H9 (cell line): ENCODE data around the gene DIAPH2. TPM values are rescaled to one million over a fixed set of nuclear protein-coding genes. Genes with fewer than 3 reads are reported as not detected.
"Not testable (repeated sequence)": the region's sequence is repeated elsewhere in the genome, so short reads cannot be mapped to it uniquely, and the experiment has no call there.

Experiments
- DNase-seq: peaks from one replicate; pipeline ENCODE4 v3.0.0-alpha.2; 2017
- H2AFZ ChIP-seq: one replicate; pipeline ENCODE4 v1.6.1; 2013; ENCODE audit warnings: mild to moderate bottlenecking, low read length, control low read depth, moderate library complexity
- H2AK5ac ChIP-seq: 2 replicates; pipeline ENCODE4 v1.6.1; 2013; ENCODE audit warnings: low read length, control low read depth, mixed read lengths; ENCODE audit not compliant: insufficient read length
- H2BK120ac ChIP-seq: one replicate; pipeline ENCODE4 v1.6.1; 2013; ENCODE audit warnings: low read depth, mild to moderate bottlenecking, low read length, control low read depth, inconsistent platforms; ENCODE audit not compliant: poor library complexity, severe bottlenecking
- H2BK12ac ChIP-seq: 2 replicates; pipeline ENCODE4 v1.6.1; 2013; ENCODE audit warnings: low read length, control low read depth, mixed read lengths, low read depth; ENCODE audit not compliant: insufficient read length
- H2BK15ac ChIP-seq: 2 replicates; pipeline ENCODE4 v1.6.1; 2013; ENCODE audit warnings: low read depth, low read length, control low read depth
- H2BK20ac ChIP-seq: one replicate; pipeline ENCODE4 v1.6.1; 2013; ENCODE audit warnings: low read depth, mild to moderate bottlenecking, low read length, control low read depth, inconsistent platforms; ENCODE audit not compliant: poor library complexity, severe bottlenecking
- H2BK5ac ChIP-seq: 2 replicates; pipeline ENCODE4 v1.6.1; 2013; ENCODE audit warnings: low read length, control low read depth, mixed read lengths; ENCODE audit not compliant: insufficient read length
- H3K14ac ChIP-seq: 2 replicates; pipeline ENCODE4 v1.6.1; 2013; ENCODE audit warnings: low read length, control low read depth; ENCODE audit not compliant: insufficient read depth
- H3K18ac ChIP-seq: 2 replicates; pipeline ENCODE4 v1.6.1; 2013; ENCODE audit warnings: low read depth, mild to moderate bottlenecking, mixed read lengths, low read length, control low read depth; ENCODE audit not compliant: insufficient read length
- H3K23ac ChIP-seq: 2 replicates; pipeline ENCODE4 v1.6.1; 2013; ENCODE audit warnings: low read length, control low read depth, mixed read lengths, low read depth; ENCODE audit not compliant: insufficient read length
- H3K23me2 ChIP-seq: 2 replicates; pipeline ENCODE4 v1.6.1; 2013; ENCODE audit warnings: low read depth, mild to moderate bottlenecking, mixed read lengths, low read length, control low read depth; ENCODE audit not compliant: insufficient read length, poor library complexity, severe bottlenecking
- H3K27ac ChIP-seq: 2 replicates; pipeline ENCODE4 v1.5.1; 2013; ENCODE audit warnings: low read length, control low read depth, mixed read lengths, low read depth; ENCODE audit not compliant: insufficient read length
- H3K27me3 ChIP-seq: 2 replicates; pipeline ENCODE4 v1.6.1; 2013; ENCODE audit warnings: low read length, control low read depth, inconsistent platforms; ENCODE audit not compliant: insufficient read depth
- H3K4ac ChIP-seq: 2 replicates; pipeline ENCODE4 v1.6.1; 2013; ENCODE audit warnings: low read depth, mild to moderate bottlenecking, control low read depth, inconsistent platforms, low read length, moderate library complexity
- H3K4me1 ChIP-seq: 2 replicates; pipeline ENCODE4 v1.6.1; 2013; ENCODE audit warnings: low read length, control low read depth, inconsistent platforms; ENCODE audit not compliant: insufficient read depth
- H3K4me2 ChIP-seq: 2 replicates; pipeline ENCODE4 v1.6.1; 2013; ENCODE audit warnings: low read length, control low read depth, mixed read lengths; ENCODE audit not compliant: insufficient read length, insufficient read depth
- H3K56ac ChIP-seq: 2 replicates; pipeline ENCODE4 v1.6.1; 2013; ENCODE audit warnings: low read depth, mild to moderate bottlenecking, mixed read lengths, low read length, control low read depth; ENCODE audit not compliant: insufficient read length
- H3K79me1 ChIP-seq: 2 replicates; pipeline ENCODE4 v1.6.1; 2013; ENCODE audit warnings: low read depth, mild to moderate bottlenecking, moderate library complexity, low read length, control low read depth, inconsistent platforms; ENCODE audit not compliant: insufficient read depth, poor library complexity, severe bottlenecking
- H3K79me2 ChIP-seq: 2 replicates; pipeline ENCODE4 v1.6.1; 2013; ENCODE audit warnings: low read length, control low read depth, inconsistent platforms; ENCODE audit not compliant: insufficient read depth
- H3K9ac ChIP-seq: 2 replicates; pipeline ENCODE4 v1.6.1; 2013; ENCODE audit warnings: low read length, control low read depth, mixed read lengths; ENCODE audit not compliant: insufficient read length; ENCODE audit errors: extremely low read depth
- H3K9me3 ChIP-seq: one replicate; pipeline ENCODE4 v1.6.1; 2013; ENCODE audit warnings: low read depth, low read length, inconsistent platforms; ENCODE audit not compliant: control insufficient read depth
- H3T11ph ChIP-seq: one replicate; pipeline ENCODE4 v1.6.1; 2013; ENCODE audit warnings: mild to moderate bottlenecking, low read length, control low read depth, inconsistent platforms
- H4K20me1 ChIP-seq: one replicate; pipeline ENCODE4 v1.6.1; 2013; ENCODE audit not compliant: control insufficient read depth, insufficient read length, insufficient read depth
- H4K5ac ChIP-seq: 2 replicates; pipeline ENCODE4 v1.6.1; 2013; ENCODE audit warnings: low read depth, mild to moderate bottlenecking, mixed read lengths, low read length, control low read depth; ENCODE audit not compliant: insufficient read length
- H4K8ac ChIP-seq: replicated peaks from 2 replicates; pipeline ENCODE4 v1.6.1; 2013; ENCODE audit warnings: low read length, control low read depth, mixed read lengths, low read depth; ENCODE audit not compliant: insufficient read length
- H4K91ac ChIP-seq: 2 replicates; pipeline ENCODE4 v1.6.1; 2013; ENCODE audit warnings: low read depth, mild to moderate bottlenecking, moderate library complexity, mixed read lengths, low read length, control low read depth; ENCODE audit not compliant: insufficient read length
- H3K27ac Mint-ChIP-seq, 3 experiments: 2 replicates in 2 of 3; 3 replicates in 1 of 3; pipeline ENCODE4 v1.8.0; 2020 to 2021; ENCODE audit warnings: mixed read lengths in 3 of 3, mild to moderate bottlenecking in 1 of 3, moderate library complexity in 1 of 3
- H3K27me3 Mint-ChIP-seq: 2 replicates; pipeline ENCODE4 v1.8.0; 2021; ENCODE audit warnings: low read depth, mild to moderate bottlenecking, moderate library complexity, mixed read lengths
- H3K36me3 Mint-ChIP-seq, 3 experiments: 2 replicates in 2 of 3; 3 replicates in 1 of 3; pipeline ENCODE4 v1.8.0; 2020 to 2021; ENCODE audit warnings: low read depth in 3 of 3, mixed read lengths in 3 of 3; ENCODE audit not compliant: insufficient read depth in 1 of 3
- H3K4me1 Mint-ChIP-seq, 2 experiments: 2 replicates each; pipeline ENCODE4 v1.8.0; 2020; ENCODE audit warnings: mixed read lengths in 2 of 2
- H3K4me3 Mint-ChIP-seq, 2 experiments: 2 replicates in 1 of 2; 3 replicates in 1 of 2; pipeline ENCODE4 v1.8.0; 2020 to 2021; ENCODE audit warnings: mild to moderate bottlenecking in 2 of 2, mixed read lengths in 2 of 2, moderate library complexity in 1 of 2
- H3K9me3 Mint-ChIP-seq, 2 experiments: 2 replicates in 1 of 2; 3 replicates in 1 of 2; pipeline ENCODE4 v1.8.0; 2020; ENCODE audit warnings: mild to moderate bottlenecking in 2 of 2, mixed read lengths in 2 of 2, moderate library complexity in 1 of 2
- WGBS: extraction: QIAGEN DNeasy Blood & Tissue Kit; methylation state at CpG from one replicate; pipeline ENCODE4 v1.1.7; 2013; ENCODE audit warnings: missing lambda C conversion rate, low lambda C conversion rate, mixed read lengths; ENCODE audit not compliant: insufficient read length; ENCODE audit errors: extremely low coverage; 5-methylcytosine and 5-hydroxymethylcytosine counted together
- total RNA-seq: library from RNA; stranded (reverse); gene quantifications from 2 replicates; pipeline ENCODE4 v1.2.1, GENCODE V29; 2021
- TF ChIP-seq, protein P1 (sequence below): fragments of 200-600 bp; sonication (generic); conservative IDR thresholded peaks from 3 replicates; pipeline ENCODE4 v1.8.0; 2021; ENCODE audit warnings: antibody characterized with exemption, mild to moderate bottlenecking

DIAPH2 gene
- total RNA-seq, 1 experiment from 2014 or later: 45.4 TPM

- Histone ChIP-seq H3K27ac (no peak overlapping the region), H3K23ac (no peak overlapping the region), H2BK120ac (no peak overlapping the region), H3K56ac (no peak overlapping the region), H3K14ac (no peak overlapping the region), H2BK12ac (no peak overlapping the region), H3K9ac (no peak overlapping the region), H3K9me3 (no peaks in the 10 kb centered on the region), H3K79me2 (no peaks in the 10 kb centered on the region; the same call in 1 of the 2 replicates), H4K91ac (no peak overlapping the region), H2BK20ac (no peak overlapping the region), H3K27me3 (no peaks in the 10 kb centered on the region), H3K4ac (no peak overlapping the region), H2BK5ac (no peak overlapping the region), H3K4me1 (no peaks in the 10 kb centered on the region), H3T11ph (no peak overlapping the region), H3K4me2 (no peak overlapping the region), H4K8ac (no peak overlapping the region), H4K5ac (no peak overlapping the region), H3K18ac (no peak overlapping the region), H3K79me1 (no peaks in the 10 kb centered on the region), H2AFZ (no peak overlapping the region), H2AK5ac (no peak overlapping the region), H4K20me1 (no peaks in the 10 kb centered on the region), H3K23me2 (no peaks in the 10 kb centered on the region), H2BK15ac (no peak overlapping the region)
- H3K4me1 Mint-ChIP-seq: peaks cover 23 to 43% of the 10 kb centered on the region in 2 experiments
- H3K27ac Mint-ChIP-seq: peak overlapping the region in 1 of 3 experiments; percentile 53; a peak in 1 of 7 replicates
- TF ChIP-seq, protein P1, sequence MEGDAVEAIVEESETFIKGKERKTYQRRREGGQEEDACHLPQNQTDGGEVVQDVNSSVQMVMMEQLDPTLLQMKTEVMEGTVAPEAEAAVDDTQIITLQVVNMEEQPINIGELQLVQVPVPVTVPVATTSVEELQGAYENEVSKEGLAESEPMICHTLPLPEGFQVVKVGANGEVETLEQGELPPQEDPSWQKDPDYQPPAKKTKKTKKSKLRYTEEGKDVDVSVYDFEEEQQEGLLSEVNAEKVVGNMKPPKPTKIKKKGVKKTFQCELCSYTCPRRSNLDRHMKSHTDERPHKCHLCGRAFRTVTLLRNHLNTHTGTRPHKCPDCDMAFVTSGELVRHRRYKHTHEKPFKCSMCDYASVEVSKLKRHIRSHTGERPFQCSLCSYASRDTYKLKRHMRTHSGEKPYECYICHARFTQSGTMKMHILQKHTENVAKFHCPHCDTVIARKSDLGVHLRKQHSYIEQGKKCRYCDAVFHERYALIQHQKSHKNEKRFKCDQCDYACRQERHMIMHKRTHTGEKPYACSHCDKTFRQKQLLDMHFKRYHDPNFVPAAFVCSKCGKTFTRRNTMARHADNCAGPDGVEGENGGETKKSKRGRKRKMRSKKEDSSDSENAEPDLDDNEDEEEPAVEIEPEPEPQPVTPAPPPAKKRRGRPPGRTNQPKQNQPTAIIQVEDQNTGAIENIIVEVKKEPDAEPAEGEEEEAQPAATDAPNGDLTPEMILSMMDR: no peak
- no peaks in the 10 kb centered on the region for H3K27me3 Mint-ChIP-seq
- peaks cover 3 to 4% of the 10 kb centered on the region in 2 experiments; a peak in 4 of 5 replicates for H3K9me3 Mint-ChIP-seq
- no peak for DNase-seq
- no peak overlapping the region for H3K4me3 Mint-ChIP-seq
- peaks cover 3 to 12% (median 3%) of the 10 kb centered on the region in 3 experiments; a peak in 6 of 7 replicates for H3K36me3 Mint-ChIP-seq
Observed at GRCh38 chrX:96713303-96713702, 28.7 kb downstream of the DIAPH2 start.

DNA sequence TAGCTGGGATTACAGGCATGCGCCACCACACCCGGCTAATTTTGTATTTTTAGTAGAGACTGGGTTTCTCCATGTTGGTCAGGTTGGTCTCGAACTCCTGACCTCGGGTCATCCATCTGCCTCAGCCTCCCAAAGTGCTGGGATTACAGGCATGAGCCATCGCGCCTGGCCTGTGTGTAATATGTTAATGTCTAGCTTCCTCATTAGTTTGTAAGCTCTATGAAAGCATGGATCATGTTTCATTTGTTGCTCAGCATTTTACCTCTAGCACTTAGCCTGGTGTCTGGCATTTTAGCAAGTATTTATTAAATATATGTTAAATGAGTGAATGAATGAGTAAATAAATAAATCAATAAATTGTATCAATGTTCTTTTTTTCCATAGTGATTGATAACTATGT, 29.8 kb downstream of the DIAPH2 start:
- not testable (repeated sequence) for H3K27ac Mint-ChIP-seq, H3K23ac ChIP-seq, H3K4ac ChIP-seq, H4K5ac ChIP-seq, H2BK5ac ChIP-seq, H4K91ac ChIP-seq, DNase-seq, H2AK5ac ChIP-seq, H2BK20ac ChIP-seq, H3K9ac ChIP-seq, H3K18ac ChIP-seq, H4K8ac ChIP-seq, H4K20me1 ChIP-seq, H3K4me1 ChIP-seq, H2AFZ ChIP-seq, H3T11ph ChIP-seq, H3K23me2 ChIP-seq, H3K9me3 ChIP-seq, H3K14ac ChIP-seq, H3K56ac ChIP-seq, H2BK120ac ChIP-seq, H3K79me1 ChIP-seq, H3K4me2 ChIP-seq, H3K27ac ChIP-seq, H3K79me2 ChIP-seq, H3K27me3 ChIP-seq, H2BK12ac ChIP-seq, H3K27me3 Mint-ChIP-seq, H2BK15ac ChIP-seq, H3K4me3 Mint-ChIP-seq
- no CpG with 5 or more reads among the region's 6 CpGs for WGBS
- Mint-ChIP-seq H3K36me3 (peaks cover 10 to 23% (median 12%) of the 10 kb centered on the region in 3 experiments), H3K9me3 (peaks cover 13 to 14% of the 10 kb centered on the region in 2 experiments), H3K4me1 (peaks cover 12 to 33% of the 10 kb centered on the region in 2 experiments)
